ENCODE measurements around the gene CD200. TPM values are rescaled to one million over a fixed set of nuclear protein-coding genes. Genes with fewer than 3 reads are reported as not detected.

Gene CD200
- total RNA-seq, 1 donor from 2014 or later: 67.0 TPM

DNA sequence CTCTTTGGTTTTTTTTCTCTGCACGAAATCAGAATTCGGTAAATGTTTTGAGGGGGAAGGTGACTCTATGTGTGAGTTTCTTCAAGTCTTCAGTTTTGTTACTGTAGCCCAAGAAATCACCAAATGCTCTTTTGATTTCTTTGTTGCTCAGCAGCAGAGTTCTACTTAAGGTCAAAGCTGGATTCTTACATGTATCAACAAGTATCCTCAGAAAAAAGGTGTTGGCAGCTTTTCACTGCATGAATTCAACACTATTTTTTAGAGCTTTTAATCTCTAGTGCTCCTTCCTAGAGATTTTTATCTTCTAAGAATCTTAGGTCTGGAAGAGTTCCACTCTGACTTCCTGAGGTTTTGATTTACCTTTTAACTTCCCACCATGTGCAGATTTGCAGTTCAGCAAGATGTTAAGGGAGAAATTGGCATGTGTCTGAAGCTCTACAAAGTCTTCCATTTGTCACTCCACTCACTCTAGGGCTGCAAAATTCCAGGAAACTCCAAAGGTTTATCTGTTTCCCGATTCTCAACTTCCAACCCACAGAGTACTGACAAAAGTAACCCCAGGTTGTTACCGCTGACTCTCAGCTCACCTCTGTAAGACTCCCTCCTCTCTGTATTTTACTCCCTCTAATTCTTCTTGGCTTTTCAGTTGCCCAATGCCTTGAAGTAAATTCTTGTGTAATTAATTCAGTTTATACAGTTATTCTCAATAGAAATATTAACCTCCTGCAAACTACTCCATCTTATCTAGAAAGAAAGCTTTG lies 13.3 kb upstream of the CD200 start:
- Mint-ChIP-seq H3K36me3 (ENCODE audit: low read depth) (peaks cover 16% of the 10 kb centered on the region), H3K4me3 (no peak overlapping the region), H3K27me3 (ENCODE audit: low read depth) (no peaks in the 10 kb centered on the region), H3K4me1 (peaks cover 36% of the 10 kb centered on the region), H3K27ac (ENCODE audit: unreplicated experiment) (peak overlapping the region; percentile 10), H3K9me3 (peaks cover 2% of the 10 kb centered on the region)
- DNase-seq (ENCODE audit: low read depth, low spot score): no peak
- TF ChIP-seq, protein P1, sequence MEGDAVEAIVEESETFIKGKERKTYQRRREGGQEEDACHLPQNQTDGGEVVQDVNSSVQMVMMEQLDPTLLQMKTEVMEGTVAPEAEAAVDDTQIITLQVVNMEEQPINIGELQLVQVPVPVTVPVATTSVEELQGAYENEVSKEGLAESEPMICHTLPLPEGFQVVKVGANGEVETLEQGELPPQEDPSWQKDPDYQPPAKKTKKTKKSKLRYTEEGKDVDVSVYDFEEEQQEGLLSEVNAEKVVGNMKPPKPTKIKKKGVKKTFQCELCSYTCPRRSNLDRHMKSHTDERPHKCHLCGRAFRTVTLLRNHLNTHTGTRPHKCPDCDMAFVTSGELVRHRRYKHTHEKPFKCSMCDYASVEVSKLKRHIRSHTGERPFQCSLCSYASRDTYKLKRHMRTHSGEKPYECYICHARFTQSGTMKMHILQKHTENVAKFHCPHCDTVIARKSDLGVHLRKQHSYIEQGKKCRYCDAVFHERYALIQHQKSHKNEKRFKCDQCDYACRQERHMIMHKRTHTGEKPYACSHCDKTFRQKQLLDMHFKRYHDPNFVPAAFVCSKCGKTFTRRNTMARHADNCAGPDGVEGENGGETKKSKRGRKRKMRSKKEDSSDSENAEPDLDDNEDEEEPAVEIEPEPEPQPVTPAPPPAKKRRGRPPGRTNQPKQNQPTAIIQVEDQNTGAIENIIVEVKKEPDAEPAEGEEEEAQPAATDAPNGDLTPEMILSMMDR (conservative IDR thresholded peaks at IDR 0.05): no peak

DNA sequence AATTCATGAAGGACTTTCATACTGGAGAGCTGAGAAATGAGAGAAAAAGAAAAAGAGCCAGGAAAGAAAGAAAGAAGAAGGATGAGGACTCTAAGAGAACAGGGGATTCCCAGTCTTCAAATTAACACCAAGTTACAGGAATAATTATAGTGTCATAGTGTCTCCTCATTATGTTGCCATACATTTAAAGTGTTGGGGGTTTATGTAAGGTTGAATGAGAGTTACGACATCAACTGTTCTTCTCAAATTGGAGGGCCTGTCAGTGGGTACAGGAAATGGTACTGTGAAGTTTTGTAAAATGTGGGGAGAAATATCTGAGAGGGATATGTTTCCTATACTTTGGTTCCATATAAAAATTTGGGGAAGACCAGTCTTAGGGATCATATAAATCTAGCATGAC lies 12.3 kb upstream of the CD200 start:
- Mint-ChIP-seq H3K27me3 (ENCODE audit: low read depth) (no peaks in the 10 kb centered on the region), H3K36me3 (ENCODE audit: low read depth) (peaks cover 12% of the 10 kb centered on the region), H3K4me1 (peaks cover 41% of the 10 kb centered on the region), H3K27ac (ENCODE audit: unreplicated experiment) (no peak overlapping the region), H3K4me3 (no peak overlapping the region), H3K9me3 (peaks cover 2% of the 10 kb centered on the region)
- DNase-seq (ENCODE audit: low read depth, low spot score): no peak
- TF ChIP-seq, protein P1 (conservative IDR thresholded peaks at IDR 0.05): no peak

DNA sequence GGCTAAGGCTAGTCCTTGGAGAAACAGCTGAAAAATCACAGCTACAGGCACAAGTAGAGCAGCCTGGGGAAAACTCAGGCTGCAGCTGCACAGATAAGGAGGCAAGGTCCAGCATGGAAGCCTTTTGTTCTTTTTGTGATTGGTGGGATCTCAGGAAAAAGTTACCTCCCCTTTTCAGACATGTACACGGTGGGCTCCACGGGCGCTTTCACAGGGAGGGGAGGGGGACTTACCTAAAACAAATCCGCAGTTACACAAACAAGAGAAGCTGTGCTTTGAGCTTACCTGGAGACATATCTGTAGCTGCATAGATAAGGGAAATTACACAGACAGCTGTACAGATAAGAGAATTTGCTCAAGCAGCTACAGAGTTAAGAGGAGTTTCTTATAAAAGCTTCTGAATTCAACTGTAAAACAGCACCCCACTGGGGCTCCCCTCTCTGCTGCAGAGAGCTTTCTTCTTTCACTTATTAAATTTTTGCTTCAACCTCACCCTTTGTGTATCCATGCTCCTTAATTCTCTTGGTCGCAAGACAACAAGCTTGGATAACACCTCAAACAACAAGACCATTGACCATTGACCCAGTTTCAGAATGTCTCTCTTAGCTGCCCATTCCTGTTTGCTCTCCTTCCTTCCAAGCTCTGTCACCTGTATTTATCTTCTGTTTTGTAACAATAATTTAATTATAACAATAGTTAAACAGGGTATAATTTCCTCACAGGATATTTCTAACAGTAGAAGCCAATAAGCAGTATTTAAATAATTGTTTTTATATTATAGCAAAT lies 10.9 kb upstream of the CD200 start:
- Mint-ChIP-seq H3K27ac (ENCODE audit: unreplicated experiment) (peak overlapping the region; percentile 16), H3K4me3 (peak overlapping the region; percentile 15), H3K27me3 (ENCODE audit: low read depth) (no peaks in the 10 kb centered on the region), H3K9me3 (no peaks in the 10 kb centered on the region), H3K4me1 (peaks cover 46% of the 10 kb centered on the region), H3K36me3 (ENCODE audit: low read depth) (peaks cover 5% of the 10 kb centered on the region)
- no peak for DNase-seq (ENCODE audit: low read depth, low spot score)
- TF ChIP-seq, protein P1 (conservative IDR thresholded peaks at IDR 0.05): no peak

DNA sequence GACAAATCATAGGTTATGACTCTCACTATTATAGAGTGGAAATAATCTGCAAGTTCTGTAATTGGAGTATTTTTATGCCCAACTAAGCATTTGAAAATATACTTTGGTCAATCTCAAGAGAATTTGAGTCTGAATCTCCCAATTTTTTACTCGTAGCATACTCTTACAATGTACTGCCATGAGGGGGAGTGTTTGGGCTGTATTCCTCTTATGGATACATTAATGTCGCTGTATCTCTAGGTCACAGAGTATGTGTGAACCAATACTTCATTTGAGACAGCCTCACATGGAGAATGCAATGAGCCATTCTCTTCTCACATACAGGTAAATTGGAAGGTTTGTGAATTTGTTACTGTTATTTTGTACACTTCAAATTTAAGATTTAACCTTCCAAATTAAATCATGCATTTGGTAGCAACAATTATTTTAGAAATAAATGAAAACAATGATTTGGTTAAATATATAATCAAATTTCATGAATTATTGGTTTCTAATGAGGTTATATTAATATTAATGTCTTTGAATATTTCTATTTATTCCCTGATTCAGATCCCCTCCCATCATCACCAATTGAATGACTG lies 5.5 kb upstream of the CD200 start:
- Mint-ChIP-seq H3K27ac (ENCODE audit: unreplicated experiment) (no peak overlapping the region), H3K9me3 (no peaks in the 10 kb centered on the region), H3K4me3 (no peak overlapping the region), H3K36me3 (ENCODE audit: low read depth) (no peaks in the 10 kb centered on the region), H3K4me1 (peaks cover 17% of the 10 kb centered on the region), H3K27me3 (ENCODE audit: low read depth) (no peaks in the 10 kb centered on the region)
- DNase-seq (ENCODE audit: low read depth, low spot score): no peak
- TF ChIP-seq, protein P1 (conservative IDR thresholded peaks at IDR 0.05): peak; percentile 72

DNA sequence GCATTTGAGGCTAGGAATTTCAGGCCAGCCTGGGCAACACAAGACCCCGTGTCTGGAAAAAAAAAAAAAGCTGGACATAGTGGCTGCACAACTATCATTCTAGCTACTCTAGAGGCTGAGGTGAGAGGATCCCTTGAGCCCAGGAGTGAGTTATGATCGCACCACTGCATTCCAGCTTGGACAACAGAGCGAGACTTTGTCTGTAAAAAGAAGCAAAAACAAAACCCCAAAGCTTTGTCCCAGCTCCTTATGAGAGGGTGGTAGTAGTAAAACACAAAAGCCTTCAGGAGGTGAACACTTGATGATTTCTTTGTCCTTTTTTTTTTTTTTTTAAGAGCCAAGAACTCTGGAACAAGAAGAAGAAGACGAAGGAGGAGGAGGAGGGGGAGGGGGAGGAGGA lies 1.1 kb upstream of the CD200 start:
- Mint-ChIP-seq H3K4me1 (peaks cover 36% of the 10 kb centered on the region), H3K36me3 (ENCODE audit: low read depth) (peaks cover 12% of the 10 kb centered on the region), H3K9me3 (no peaks in the 10 kb centered on the region), H3K4me3 (peak overlapping the region; percentile 92), H3K27ac (ENCODE audit: unreplicated experiment) (no peak overlapping the region), H3K27me3 (ENCODE audit: low read depth) (no peaks in the 10 kb centered on the region)
- TF ChIP-seq, protein P1 (conservative IDR thresholded peaks at IDR 0.05): no peak
- DNase-seq (ENCODE audit: low read depth, low spot score): no peak
